NCI-H82 (cell line): ENCODE measurements around the gene RAD50.
"Not testable (repeated sequence)": the region's sequence is repeated elsewhere in the genome, so short reads cannot be mapped to it uniquely, and the experiment has no call there.

Experiments
- DNase-seq: peaks from one replicate; lab custom pipeline; 2025; lab: John Stamatoyannopoulos, UW

The RAD50 gene

GRCh38 chr5:132633587-132633986 lies 76.8 kb downstream of the RAD50 start:
- not testable (repeated sequence) for DNase-seq

- no peak for DNase-seq
These were observed 79.1 kb downstream of the RAD50 start for GRCh38 chr5:132635873-132636272.

- no peak for DNase-seq
These were observed 80.5 kb downstream of the RAD50 start for GRCh38 chr5:132637241-132637640.

- no peak for DNase-seq
These were observed 82.9 kb downstream of the RAD50 start for GRCh38 chr5:132639706-132640130.

GRCh38 chr5:132640613-132641012 lies 83.8 kb downstream of the RAD50 start:
- DNase-seq = no peak

- DNase-seq = no peak
These were observed 84.5 kb downstream of the RAD50 start for GRCh38 chr5:132641241-132641723.

GRCh38 chr5:132641841-132642240 lies 85.1 kb downstream of the RAD50 start:
- no peak for DNase-seq

- DNase-seq = no peak
These were observed 87.4 kb downstream of the RAD50 start for GRCh38 chr5:132644177-132644576.

- DNase-seq = no peak
These were observed 89.9 kb downstream of the RAD50 start for GRCh38 chr5:132646583-132647266.

GRCh38 chr5:132647473-132647872 lies 90.7 kb downstream of the RAD50 start:
- no peak for DNase-seq

GRCh38 chr5:132648355-132648754 lies 91.6 kb downstream of the RAD50 start:
- no peak for DNase-seq

- DNase-seq = no peak
These were observed 95.2 kb downstream of the RAD50 start for GRCh38 chr5:132651838-132652469.

GRCh38 chr5:132653716-132654115 lies 96.9 kb downstream of the RAD50 start:
- DNase-seq = peak; percentile 16

GRCh38 chr5:132655821-132656773 lies 99.3 kb downstream of the RAD50 start:
- peak; percentile 13 for DNase-seq

- DNase-seq = no peak
These were observed 100.1 kb downstream of the RAD50 start for GRCh38 chr5:132656774-132657355.

- DNase-seq = no peak
These were observed 101.1 kb downstream of the RAD50 start, which contains the start of gene IL13 for GRCh38 chr5:132657676-132658380. Gene IL13 (plus strand): TSS chr5:132658173. CDS start chr5:132658187, 14 bp downstream.

- no peak for DNase-seq
These were observed 101.9 kb downstream of the RAD50 start for GRCh38 chr5:132658381-132659302.

- no peak for DNase-seq
These were observed 103.1 kb downstream of the RAD50 start for GRCh38 chr5:132659598-132660493.
